RWPE1 (cell line): ENCODE data around the gene NUDT6.

ENCODE experiments used
- CTCF ChIA-PET: fragments of 350-600 bp; sonication (Branson Sonifier 250); formaldehyde crosslinking; extraction: SDS; loops from one replicate; lab custom pipeline; 2021; lab: Yijun Ruan, JAX
- POLR2A ChIA-PET: fragments of 400-600 bp; formaldehyde crosslinking; extraction: SDS; loops from one replicate; lab custom pipeline; 2020; ENCODE audit warnings: antibody characterized with exemption; ENCODE audit not compliant: low non-redundant PET; lab: Yijun Ruan, JAX
- DNase-seq: peaks from one replicate; pipeline ENCODE4 v3.0.0; 2012; ENCODE audit warnings: low spot score
- H3K27ac ChIP-seq: fragments of 450-650 bp; 2 replicates; pipeline ENCODE4 v1.5.1; 2017
- CTCF ChIP-seq: fragments of 450-650 bp; conservative IDR thresholded peaks from 2 replicates; pipeline ENCODE4 v1.5.1; 2017; ENCODE audit warnings: low read depth, mild to moderate bottlenecking

NUDT6 gene

GRCh38 chr4:122909683-122910082, 12.7 kb downstream of the NUDT6 start:
- CTCF ChIA-PET, result no interaction called here
- no peak overlapping the region for H3K27ac ChIP-seq
- POLR2A ChIA-PET, result no interaction called here
- DNase-seq, result no peak
- no peak for TF ChIP-seq CTCF

GRCh38 chr4:122908223-122908622, 14.2 kb downstream of the NUDT6 start:
- ChIA-PET POLR2A (interaction anchor here (0.6 kb wide), 1 partner anchor 11 kb away, joined by 3 read pairs; no protein-coding TSS in a partner anchor), CTCF (no interaction called here)
- no peak for DNase-seq
- no peak overlapping the region for H3K27ac ChIP-seq
- TF ChIP-seq CTCF, result no peak

- H3K27ac ChIP-seq, result no peak overlapping the region
- CTCF ChIA-PET, result no interaction called here
- DNase-seq, result no peak
- TF ChIP-seq CTCF, result no peak
- POLR2A ChIA-PET, result no interaction called here
These were observed 15.5 kb downstream of the NUDT6 start for GRCh38 chr4:122906859-122907305.

GRCh38 chr4:122903766-122904288, 18.6 kb downstream of the NUDT6 start:
- no peak for TF ChIP-seq CTCF
- DNase-seq, result no peak
- H3K27ac ChIP-seq, result no peak overlapping the region
- CTCF ChIA-PET, result interaction anchor here (0.6 kb wide), 1 partner anchor 106 kb away, joined by 3 read pairs; no protein-coding TSS in a partner anchor
- POLR2A ChIA-PET, result no interaction called here

GRCh38 chr4:122901247-122902010, 21.0 kb downstream of the NUDT6 start:
- CTCF ChIA-PET, result no interaction called here

GRCh38 chr4:122900314-122900713, 22.1 kb downstream of the NUDT6 start:
- POLR2A ChIA-PET, result no interaction called here
- no peak overlapping the region for H3K27ac ChIP-seq
- DNase-seq, result no peak

More at GRCh38 chr4:122901247-122902010, 21.0 kb downstream of the NUDT6 start:
- no peak overlapping the region for H3K27ac ChIP-seq
- POLR2A ChIA-PET, result no interaction called here
- no peak for DNase-seq
- TF ChIP-seq CTCF, result no peak

More at GRCh38 chr4:122900314-122900713, 22.1 kb downstream of the NUDT6 start:
- no peak for TF ChIP-seq CTCF
- CTCF ChIA-PET, result no interaction called here
